ENCODE results near the gene MEF2C.

Gene MEF2C

GRCh38 chr5:88888291-88888690 is 5.3 kb upstream of the MEF2C start:
- DNase-seq (ENCODE audit: low read depth) = no peak

GRCh38 chr5:88887342-88887741 is 4.4 kb upstream of the MEF2C start:
- DNase-seq (ENCODE audit: low read depth) = no peak

GRCh38 chr5:88886746-88887341 is 3.9 kb upstream of the MEF2C start:
- no peak for DNase-seq (ENCODE audit: low read depth)

DNA sequence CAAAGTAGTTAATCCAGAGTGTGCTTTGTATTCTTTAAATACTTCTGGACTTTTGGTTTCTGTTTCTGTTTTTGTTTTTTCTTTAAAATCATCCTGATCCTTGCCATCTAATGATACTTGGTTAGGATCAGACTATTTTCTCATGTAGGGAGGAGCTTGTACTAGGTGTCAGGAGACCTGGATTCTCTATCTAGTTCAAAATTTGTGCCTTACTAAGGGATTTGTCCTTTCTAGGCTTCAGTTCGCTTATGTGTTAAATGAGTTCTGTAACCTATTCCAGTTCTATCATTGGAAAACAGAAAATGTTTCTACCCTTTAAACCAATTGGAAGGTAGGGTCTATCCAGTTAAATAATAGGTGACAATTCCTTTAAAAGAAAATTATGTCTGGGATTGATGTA is 3.3 kb upstream of the MEF2C start:
- DNase-seq (ENCODE audit: low read depth) = no peak

DNA sequence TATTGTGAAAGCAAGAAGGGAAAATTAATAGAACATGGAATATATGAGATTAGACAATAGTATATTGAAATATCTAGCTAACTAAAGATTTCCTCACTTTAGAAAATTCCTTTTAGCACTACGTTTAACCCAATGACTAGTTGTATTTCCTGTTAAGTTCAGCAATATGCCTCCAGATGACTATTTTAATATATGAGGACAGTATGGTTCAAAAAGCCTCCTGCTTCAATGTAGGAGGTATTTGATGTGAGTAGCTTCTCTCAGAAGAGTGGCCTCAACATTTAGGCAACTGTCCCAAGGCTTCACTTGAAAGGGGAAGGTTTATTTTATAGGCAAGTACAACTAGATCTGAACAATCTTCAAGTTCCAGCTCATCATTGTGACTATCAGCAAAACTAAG is 2.0 kb upstream of the MEF2C start:
- DNase-seq (ENCODE audit: low read depth) = no peak

DNA sequence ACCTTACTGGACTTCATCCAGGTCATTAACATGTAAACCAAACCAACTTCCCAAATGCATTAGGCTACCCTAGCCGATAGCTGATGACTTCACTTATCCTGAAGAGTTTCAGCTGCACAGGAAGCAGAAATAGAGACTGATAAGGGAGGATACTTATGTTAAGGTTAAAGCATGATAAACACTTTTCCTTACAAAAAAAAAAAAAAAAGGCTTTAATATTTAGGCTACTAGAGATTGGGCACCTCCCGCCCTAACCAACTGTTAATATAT is 1.6 kb upstream of the MEF2C start:
- DNase-seq (ENCODE audit: low read depth) = no peak

DNA sequence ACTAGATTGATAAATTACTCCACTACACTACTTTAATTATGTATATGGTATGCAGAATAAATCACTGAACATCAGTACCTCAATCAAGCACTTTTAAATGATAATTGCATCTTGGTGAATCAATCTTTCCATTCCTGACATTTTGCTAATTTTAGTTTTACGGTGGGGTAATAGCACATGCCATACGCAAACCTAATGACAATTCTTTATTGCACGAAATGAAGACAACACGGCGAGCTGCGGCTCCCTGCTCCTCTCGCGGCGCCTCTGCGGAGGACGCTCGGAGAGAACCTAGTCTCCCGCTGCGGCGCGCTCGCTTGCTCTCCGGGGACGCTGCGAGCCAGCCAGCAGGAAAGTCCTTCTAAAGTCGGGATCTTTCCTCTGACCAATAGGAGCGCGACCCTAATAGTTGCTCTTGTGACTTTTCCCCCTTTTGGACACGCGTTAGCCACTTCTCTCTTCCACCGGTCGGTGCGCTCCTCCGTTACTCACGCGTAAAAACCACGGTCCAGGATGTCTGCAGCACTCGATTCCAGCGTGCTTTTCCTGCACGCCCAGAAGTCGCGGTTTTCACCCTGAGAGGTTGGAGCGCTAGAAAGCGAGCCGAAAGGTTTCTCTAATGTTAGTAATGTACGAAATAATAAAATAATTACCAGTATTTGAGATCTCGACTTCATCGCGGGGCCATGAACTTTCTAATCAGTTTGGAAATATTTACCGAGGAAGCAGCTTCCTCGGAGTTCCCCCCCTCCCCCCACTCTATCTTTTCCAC is 1.0 kb upstream of the MEF2C start:
- no peak for DNase-seq (ENCODE audit: low read depth)

GRCh38 chr5:88882276-88883038 is 527 bp downstream of the MEF2C start:
- DNase-seq (ENCODE audit: low read depth) = no peak

DNA sequence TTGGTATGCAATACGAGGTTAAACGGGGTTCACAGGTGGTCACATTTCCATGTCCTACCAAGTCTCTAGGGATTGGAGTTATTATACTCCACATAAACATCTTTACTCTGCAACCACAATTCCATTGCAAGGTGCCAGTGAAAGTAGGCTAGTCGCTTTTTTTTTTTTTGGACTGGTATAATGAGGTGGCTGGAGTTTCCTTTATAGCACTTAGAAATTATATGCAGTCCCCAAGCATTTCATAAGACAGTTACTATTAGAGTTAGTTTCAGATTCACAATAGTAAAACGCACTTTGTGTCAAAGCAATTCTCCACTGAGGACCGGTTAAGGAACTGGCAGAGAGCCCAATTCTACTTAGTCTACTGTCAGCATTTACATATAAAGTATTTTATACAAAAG is 1.4 kb downstream of the MEF2C start:
- DNase-seq (ENCODE audit: low read depth) = no peak

- DNase-seq (ENCODE audit: low read depth) = no peak
Observed at GRCh38 chr5:88880201-88880600, 2.8 kb downstream of the MEF2C start.

DNA sequence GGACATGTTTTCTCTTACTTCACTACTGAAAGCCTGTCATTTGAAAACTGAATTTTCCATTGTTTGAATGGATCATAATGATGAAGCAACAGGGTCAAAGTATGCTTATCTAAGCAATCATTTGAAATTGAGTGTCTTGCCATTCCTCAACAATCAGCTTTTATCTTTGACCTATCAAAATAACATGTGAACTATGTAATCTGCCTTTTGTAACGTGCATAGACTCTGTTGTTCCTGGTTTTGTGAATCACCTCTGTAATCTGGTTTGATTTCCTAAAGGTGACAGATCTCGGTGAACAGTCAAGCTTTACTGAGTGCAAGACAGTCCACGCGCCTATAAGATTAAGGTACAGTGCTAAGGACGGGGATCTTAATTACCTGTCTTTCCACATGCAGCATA is 3.3 kb downstream of the MEF2C start:
- no peak for DNase-seq (ENCODE audit: low read depth)

GRCh38 chr5:88878976-88879375 is 4.0 kb downstream of the MEF2C start:
- no peak for DNase-seq (ENCODE audit: low read depth)

DNA sequence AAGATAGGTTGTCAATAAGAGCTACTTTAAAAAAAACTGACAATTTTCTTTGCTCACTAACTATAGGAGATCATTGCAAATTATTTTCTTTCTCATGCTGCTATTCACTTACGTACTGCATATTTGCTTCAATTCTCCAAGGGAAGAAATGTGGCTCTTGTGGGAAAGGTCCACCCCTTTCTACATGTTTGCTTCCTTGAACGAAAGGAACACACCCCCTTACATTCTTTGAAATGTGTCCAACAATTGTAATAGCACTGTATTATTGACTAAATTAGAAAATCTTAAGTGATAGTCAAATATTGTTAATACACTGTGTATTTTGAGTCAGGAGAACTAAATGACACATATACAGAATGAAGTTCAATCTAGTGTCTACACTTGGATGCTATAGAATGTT is 5.2 kb downstream of the MEF2C start:
- no peak for DNase-seq (ENCODE audit: low read depth)

GRCh38 chr5:88876714-88877113 is 6.3 kb downstream of the MEF2C start:
- DNase-seq (ENCODE audit: low read depth) = no peak

- no peak for DNase-seq (ENCODE audit: low read depth)
Observed at GRCh38 chr5:88875341-88876234, 7.4 kb downstream of the MEF2C start.

DNA sequence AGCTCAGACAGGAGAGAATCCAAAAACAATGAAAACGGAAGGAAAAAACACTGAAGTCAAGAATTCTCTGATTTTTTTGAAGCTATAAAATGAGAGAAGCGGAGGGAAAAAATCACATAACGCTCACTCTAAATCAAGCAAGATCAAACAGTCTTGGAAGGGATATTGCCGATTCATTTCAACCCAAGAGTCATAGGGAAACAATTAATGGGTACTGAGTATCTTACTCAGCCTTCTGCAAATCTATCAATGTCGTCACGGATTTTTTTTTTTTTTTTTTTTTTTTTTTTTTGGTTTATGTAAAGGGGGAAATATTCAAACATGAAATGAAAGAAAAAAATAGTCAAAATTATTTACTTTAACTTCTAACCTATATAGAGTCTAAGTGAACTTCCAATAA is 9.5 kb downstream of the MEF2C start:
- no peak for DNase-seq (ENCODE audit: low read depth)

GRCh38 chr5:88872971-88873370 is 10.0 kb downstream of the MEF2C start:
- no peak for DNase-seq (ENCODE audit: low read depth)

- DNase-seq (ENCODE audit: low read depth) = no peak
Observed at GRCh38 chr5:88870285-88870684, 12.7 kb downstream of the MEF2C start.

- DNase-seq (ENCODE audit: low read depth) = no peak
Observed at GRCh38 chr5:88868468-88869068, 14.4 kb downstream of the MEF2C start.

DNA sequence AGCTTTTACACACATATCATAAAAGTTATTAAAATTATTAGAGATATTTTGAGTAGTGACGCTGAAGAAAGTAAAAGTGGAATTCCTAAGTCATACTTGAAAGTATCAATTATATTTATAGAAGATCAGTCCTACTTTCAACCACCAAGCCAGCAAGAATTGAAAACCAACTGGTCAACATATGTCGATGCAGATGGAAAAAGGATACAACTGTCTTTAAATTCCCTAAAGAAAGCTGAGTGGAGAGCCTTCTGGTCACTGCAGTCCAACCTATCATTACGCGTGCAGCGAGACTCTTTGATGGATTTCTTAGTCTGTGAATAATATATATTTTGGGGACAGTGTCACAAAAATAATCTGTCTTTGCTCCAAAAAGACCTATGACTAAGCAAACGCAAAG is 15.3 kb downstream of the MEF2C start:
- DNase-seq (ENCODE audit: low read depth) = no peak

GRCh38 chr5:88863523-88863922 is 19.5 kb downstream of the MEF2C start:
- no peak for DNase-seq (ENCODE audit: low read depth)

DNA sequence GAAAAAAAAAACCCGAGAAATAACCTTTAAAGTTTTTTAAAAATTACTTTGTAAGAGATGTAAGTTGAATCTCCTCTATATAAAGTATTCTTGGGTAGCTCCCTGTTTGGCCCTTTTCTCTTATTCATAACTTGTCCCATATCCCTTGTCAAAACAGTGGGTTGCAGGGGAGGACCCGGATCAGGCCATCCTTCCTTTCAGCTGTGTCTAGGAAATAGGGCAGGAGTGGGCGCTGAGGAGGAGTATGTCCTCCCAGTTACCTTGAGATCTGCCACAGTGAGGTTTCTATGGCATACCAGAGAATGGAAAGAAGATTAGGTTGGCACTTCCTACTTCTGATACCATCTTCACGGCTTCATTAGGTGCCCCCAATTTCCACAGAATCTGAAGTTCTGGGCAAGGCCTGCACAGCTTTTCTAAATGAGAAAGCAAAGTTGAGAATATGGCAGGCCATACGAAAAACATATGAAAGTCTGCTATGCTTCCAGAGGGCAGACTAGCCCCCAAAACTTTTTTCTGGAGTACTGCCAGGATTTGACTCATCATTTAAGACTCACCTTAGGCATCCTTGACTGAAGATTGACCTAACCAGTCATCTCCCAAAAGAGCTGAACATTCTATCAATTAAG is 20.3 kb downstream of the MEF2C start:
- DNase-seq (ENCODE audit: low read depth) = no peak
